Brain microvascular endothelial cell (primary cell): Measurements from ENCODE around the gene EXOC4.

ENCODE experiments used
- DNase-seq: peaks from one replicate; pipeline ENCODE4 v3.0.0-alpha.2; 2020
- H3K27ac ChIP-seq: fragments of 250-450 bp; sonication (Bioruptor Pico); 2 replicates; pipeline ENCODE4 v1.5.1; 2020; ENCODE audit warnings: mild to moderate bottlenecking, moderate library complexity
- H3K27me3 ChIP-seq: fragments of 250-450 bp; sonication (Bioruptor Pico); replicated peaks from 2 replicates; pipeline ENCODE4 v1.5.1; 2020; ENCODE audit warnings: mild to moderate bottlenecking
- H3K36me3 ChIP-seq: fragments of 250-450 bp; sonication (Bioruptor Pico); replicated peaks from 2 replicates; pipeline ENCODE4 v1.5.1; 2020; ENCODE audit warnings: mild to moderate bottlenecking
- H3K4me3 ChIP-seq: 2 replicates; pipeline ENCODE4 v1.5.1; 2011; ENCODE audit warnings: low read depth, mild to moderate bottlenecking, control low read depth, low read length, moderate library complexity
- CTCF ChIP-seq: IDR thresholded peaks from 2 replicates; pipeline ENCODE4 v1.5.1; 2011; ENCODE audit warnings: low read depth, mild to moderate bottlenecking, moderate library complexity, low read length, control low read depth, inconsistent platforms; ENCODE audit errors: missing control alignments
- in situ Hi-C: cut with HindIII; loops from 2 replicates; pipeline ENCODE4 v1.10.0; 2017; ENCODE audit warnings: low sequenced_read_pairs, low pct_ligation_motif_present

EXOC4 gene

GRCh38 chr7:133830081-133830480 is 577.2 kb downstream of the EXOC4 start:
- Histone ChIP-seq H3K27me3 (no peaks in the 10 kb centered on the region), H3K4me3 (no peak overlapping the region), H3K27ac (no peak overlapping the region), H3K36me3 (no peaks in the 10 kb centered on the region)
- TF ChIP-seq CTCF = no peak
- in situ Hi-C loops = no loop called here
- DNase-seq = no peak

- Histone ChIP-seq H3K4me3 (no peak overlapping the region), H3K27ac (no peak overlapping the region), H3K36me3 (no peaks in the 10 kb centered on the region), H3K27me3 (no peaks in the 10 kb centered on the region)
- no peak for TF ChIP-seq CTCF
- in situ Hi-C loops = no loop called here
- no peak for DNase-seq
Measured at GRCh38 chr7:133836666-133837065, 583.8 kb downstream of the EXOC4 start.

- TF ChIP-seq CTCF = no peak
- in situ Hi-C loops = no loop called here
- no peak overlapping the region for H3K27ac ChIP-seq
Measured at GRCh38 chr7:133837224-133837623, 584.3 kb downstream of the EXOC4 start.

GRCh38 chr7:133839121-133839520 is 586.2 kb downstream of the EXOC4 start:
- no peaks in the 10 kb centered on the region for H3K27me3 ChIP-seq
- H3K4me3 ChIP-seq = no peak overlapping the region
- no peak overlapping the region for H3K27ac ChIP-seq
- in situ Hi-C loops = no loop called here
- TF ChIP-seq CTCF = no peak
- H3K36me3 ChIP-seq = no peaks in the 10 kb centered on the region
- no peak for DNase-seq

More at GRCh38 chr7:133837224-133837623, 584.3 kb downstream of the EXOC4 start:
- no peak for DNase-seq
- Histone ChIP-seq H3K27me3 (no peaks in the 10 kb centered on the region), H3K4me3 (no peak overlapping the region), H3K36me3 (no peaks in the 10 kb centered on the region)

- H3K36me3 ChIP-seq = no peaks in the 10 kb centered on the region
- H3K4me3 ChIP-seq = no peak overlapping the region
- in situ Hi-C loops = no loop called here
- H3K27me3 ChIP-seq = no peaks in the 10 kb centered on the region
- DNase-seq = no peak
- no peak for TF ChIP-seq CTCF
- no peak overlapping the region for H3K27ac ChIP-seq
Measured at GRCh38 chr7:133843341-133843740, 590.5 kb downstream of the EXOC4 start.

- no peak overlapping the region for H3K4me3 ChIP-seq
- TF ChIP-seq CTCF = no peak
- no peaks in the 10 kb centered on the region for H3K27me3 ChIP-seq
- no peak for DNase-seq
- no peaks in the 10 kb centered on the region for H3K36me3 ChIP-seq
- in situ Hi-C loops = no loop called here
- H3K27ac ChIP-seq = no peak overlapping the region
Measured at GRCh38 chr7:133845005-133845404, 592.1 kb downstream of the EXOC4 start.
